ENCODE results near the gene TNFRSF4.
"Not testable (repeated sequence)": the region's sequence is repeated elsewhere in the genome, so short reads cannot be mapped to it uniquely, and the experiment has no call there.

The TNFRSF4 gene

DNA sequence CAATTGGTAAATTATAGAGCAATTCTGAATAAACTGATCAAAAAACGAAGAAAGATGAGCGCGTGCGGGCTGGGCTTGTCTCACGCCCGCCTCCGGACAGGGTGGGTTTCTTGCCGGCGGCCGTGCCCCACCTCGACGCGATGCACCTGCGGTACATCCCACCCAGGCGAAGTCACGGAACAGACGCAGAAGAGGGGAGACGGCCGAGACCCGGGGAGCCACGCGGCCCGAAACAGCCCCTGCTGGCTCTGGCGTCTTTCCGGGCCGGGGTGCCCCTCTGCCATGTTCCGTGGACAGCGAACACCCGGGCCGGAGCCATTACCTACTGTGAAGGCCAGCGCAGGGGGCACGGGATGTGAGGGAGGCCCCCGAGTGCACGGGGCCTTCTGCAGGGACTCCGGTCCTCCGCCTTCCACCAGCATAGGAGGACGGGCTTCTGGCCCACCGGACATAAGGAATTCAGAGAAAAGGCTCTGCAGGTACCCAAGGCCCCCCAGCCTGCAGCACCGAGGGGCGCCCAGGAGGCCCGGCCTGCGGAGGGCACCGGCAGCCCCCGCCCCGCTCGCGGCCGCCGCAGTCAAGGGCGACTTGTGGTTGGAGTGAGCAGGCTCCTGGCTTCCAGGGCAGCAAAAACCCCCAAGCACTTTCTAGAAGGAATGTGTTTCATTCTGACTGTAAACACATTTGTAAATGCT lies 40.2 kb upstream of the TNFRSF4 start:
- H3K4ac ChIP-seq (ENCODE audit: low read depth, low read length): no peak overlapping the region
- H4K8ac ChIP-seq (ENCODE audit: low read depth, low read length): no peak overlapping the region
- no peaks in the 10 kb centered on the region for H3K27me3 ChIP-seq (ENCODE audit: insufficient read depth, low read length, poor library complexity)
- no peaks in the 10 kb centered on the region for H3K79me2 ChIP-seq (ENCODE audit: control insufficient read depth, insufficient read depth, low read length)
- no peak overlapping the region for H2BK120ac ChIP-seq (ENCODE audit: low read depth, low read length)
- no peak overlapping the region for H3K4me2 ChIP-seq (ENCODE audit: low read length)
- no peak overlapping the region for H3K4me3 ChIP-seq (ENCODE audit: low read length)
- DNase-seq: no peak
- no peak overlapping the region for H3K27ac ChIP-seq (ENCODE audit: low read depth, low read length)
- H3K4me1 ChIP-seq (ENCODE audit: control insufficient read depth, low read depth, low read length): no peaks in the 10 kb centered on the region
- H2BK15ac ChIP-seq (replicated peaks; ENCODE audit: low read depth): no peak overlapping the region
- no peak overlapping the region for H4K5ac ChIP-seq (ENCODE audit: low read length)
- no CpG with 5 or more reads among the region's 50 CpGs for WGBS (ENCODE audit: extremely low coverage, insufficient coverage, low lambda C conversion rate)
- no peak overlapping the region for H3K56ac ChIP-seq (ENCODE audit: low read length)
- no peak overlapping the region for H2AK5ac ChIP-seq (ENCODE audit: low read length)
- no peak overlapping the region for H3K9ac ChIP-seq (ENCODE audit: low read length)
- peaks cover 9% of the 10 kb centered on the region for H3K36me3 ChIP-seq (ENCODE audit: control insufficient read depth, insufficient read depth, low read length)
- H3K23ac ChIP-seq (ENCODE audit: low read length): no peak overlapping the region
- H2BK5ac ChIP-seq (ENCODE audit: low read length): no peak overlapping the region
- H3K79me1 ChIP-seq (ENCODE audit: low read length): peaks cover 7% of the 10 kb centered on the region
- no peak overlapping the region for H3K18ac ChIP-seq (ENCODE audit: low read length)

DNA sequence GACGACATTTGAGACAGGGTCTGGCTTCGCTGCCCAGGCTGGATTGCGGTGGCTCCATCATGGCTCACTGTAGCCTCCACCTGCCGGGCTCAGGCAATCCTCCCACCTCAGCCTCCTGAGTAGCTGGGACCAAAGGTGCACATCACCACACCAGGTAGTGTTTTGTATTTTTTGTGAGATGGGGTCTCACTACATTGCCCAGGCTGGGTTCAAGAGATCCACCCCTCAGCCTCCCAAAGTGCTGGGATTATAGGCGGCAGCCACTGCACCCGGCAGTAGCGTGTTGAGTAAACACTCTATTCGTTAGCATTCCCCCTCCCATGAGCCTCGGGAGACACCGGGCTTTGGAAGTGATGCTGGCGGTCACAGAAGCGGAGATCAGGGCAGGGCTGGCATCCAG lies 39.4 kb upstream of the TNFRSF4 start:
- Histone ChIP-seq H3K36me3 (ENCODE audit: control insufficient read depth, insufficient read depth, low read length) (peaks cover 8% of the 10 kb centered on the region), H3K27me3 (ENCODE audit: insufficient read depth, low read length, poor library complexity) (no peaks in the 10 kb centered on the region), H3K79me2 (ENCODE audit: control insufficient read depth, insufficient read depth, low read length) (no peaks in the 10 kb centered on the region), H3K23ac (ENCODE audit: low read length) (no peak overlapping the region), H4K8ac (ENCODE audit: low read depth, low read length) (no peak overlapping the region), H3K4me1 (ENCODE audit: control insufficient read depth, low read depth, low read length) (no peaks in the 10 kb centered on the region), H2AK5ac (ENCODE audit: low read length) (no peak overlapping the region), H2BK120ac (ENCODE audit: low read depth, low read length) (no peak overlapping the region), H3K18ac (ENCODE audit: low read length) (no peak overlapping the region), H3K4me3 (ENCODE audit: low read length) (no peak overlapping the region), H3K4me2 (ENCODE audit: low read length) (no peak overlapping the region), H3K9ac (ENCODE audit: low read length) (no peak overlapping the region), H3K27ac (ENCODE audit: low read depth, low read length) (no peak overlapping the region), H2BK15ac (replicated peaks; ENCODE audit: low read depth) (no peak overlapping the region), H3K56ac (ENCODE audit: low read length) (no peak overlapping the region), H3K4ac (ENCODE audit: low read depth, low read length) (no peak overlapping the region), H4K5ac (ENCODE audit: low read length) (no peak overlapping the region), H2BK5ac (ENCODE audit: low read length) (no peak overlapping the region), H3K79me1 (ENCODE audit: low read length) (peaks cover 4% of the 10 kb centered on the region)
- DNase-seq: no peak
- WGBS (ENCODE audit: extremely low coverage, insufficient coverage, low lambda C conversion rate): no CpG with 5 or more reads among the region's 12 CpGs

DNA sequence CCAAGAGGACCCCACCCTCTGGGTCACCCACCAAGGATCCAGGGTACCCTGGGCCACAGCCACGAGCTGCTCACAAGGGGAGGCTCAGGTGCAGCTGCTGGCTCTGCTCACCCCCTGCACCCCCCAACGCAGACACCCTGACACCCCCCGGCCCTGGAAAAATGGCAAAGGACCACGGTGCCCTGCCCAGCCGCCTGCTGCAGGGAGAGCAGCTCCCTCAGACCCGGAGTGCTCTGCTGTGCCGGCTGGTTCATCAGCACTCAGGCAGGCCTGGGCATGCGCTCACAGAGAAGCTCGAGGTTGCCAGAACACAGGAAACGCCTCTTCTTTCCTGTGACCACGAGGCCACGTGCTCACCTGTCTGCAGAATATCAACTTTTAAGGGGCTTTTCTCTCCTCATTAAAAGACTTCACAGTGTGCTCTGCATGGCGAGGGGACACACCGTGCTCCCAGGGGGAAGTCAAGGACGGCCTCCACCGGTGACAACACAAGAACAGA lies 36.9 kb upstream of the TNFRSF4 start:
- no peak overlapping the region for H3K4me3 ChIP-seq (ENCODE audit: low read length)
- no CpG with 5 or more reads among the region's 16 CpGs for WGBS (ENCODE audit: extremely low coverage, insufficient coverage, low lambda C conversion rate)
- no peak for DNase-seq
- H3K79me1 ChIP-seq (ENCODE audit: low read length): peaks cover 1% of the 10 kb centered on the region
- H3K4me2 ChIP-seq (ENCODE audit: low read length): no peak overlapping the region
- no peaks in the 10 kb centered on the region for H3K27me3 ChIP-seq (ENCODE audit: insufficient read depth, low read length, poor library complexity)
- no peak overlapping the region for H3K4ac ChIP-seq (ENCODE audit: low read depth, low read length)
- no peak overlapping the region for H4K5ac ChIP-seq (ENCODE audit: low read length)
- no peak overlapping the region for H2BK15ac ChIP-seq (replicated peaks; ENCODE audit: low read depth)
- H3K36me3 ChIP-seq (ENCODE audit: control insufficient read depth, insufficient read depth, low read length): peaks cover 8% of the 10 kb centered on the region
- no peak overlapping the region for H3K23ac ChIP-seq (ENCODE audit: low read length)
- no peak overlapping the region for H2AK5ac ChIP-seq (ENCODE audit: low read length)
- no peak overlapping the region for H3K56ac ChIP-seq (ENCODE audit: low read length)
- peak overlapping the region; percentile 63 for H3K27ac ChIP-seq (ENCODE audit: low read depth, low read length)
- no peak overlapping the region for H2BK5ac ChIP-seq (ENCODE audit: low read length)
- H2BK120ac ChIP-seq (ENCODE audit: low read depth, low read length): no peak overlapping the region
- H3K18ac ChIP-seq (ENCODE audit: low read length): no peak overlapping the region
- H3K79me2 ChIP-seq (ENCODE audit: control insufficient read depth, insufficient read depth, low read length): no peaks in the 10 kb centered on the region
- H4K8ac ChIP-seq (ENCODE audit: low read depth, low read length): no peak overlapping the region
- H3K4me1 ChIP-seq (ENCODE audit: control insufficient read depth, low read depth, low read length): no peaks in the 10 kb centered on the region
- H3K9ac ChIP-seq (ENCODE audit: low read length): no peak overlapping the region

DNA sequence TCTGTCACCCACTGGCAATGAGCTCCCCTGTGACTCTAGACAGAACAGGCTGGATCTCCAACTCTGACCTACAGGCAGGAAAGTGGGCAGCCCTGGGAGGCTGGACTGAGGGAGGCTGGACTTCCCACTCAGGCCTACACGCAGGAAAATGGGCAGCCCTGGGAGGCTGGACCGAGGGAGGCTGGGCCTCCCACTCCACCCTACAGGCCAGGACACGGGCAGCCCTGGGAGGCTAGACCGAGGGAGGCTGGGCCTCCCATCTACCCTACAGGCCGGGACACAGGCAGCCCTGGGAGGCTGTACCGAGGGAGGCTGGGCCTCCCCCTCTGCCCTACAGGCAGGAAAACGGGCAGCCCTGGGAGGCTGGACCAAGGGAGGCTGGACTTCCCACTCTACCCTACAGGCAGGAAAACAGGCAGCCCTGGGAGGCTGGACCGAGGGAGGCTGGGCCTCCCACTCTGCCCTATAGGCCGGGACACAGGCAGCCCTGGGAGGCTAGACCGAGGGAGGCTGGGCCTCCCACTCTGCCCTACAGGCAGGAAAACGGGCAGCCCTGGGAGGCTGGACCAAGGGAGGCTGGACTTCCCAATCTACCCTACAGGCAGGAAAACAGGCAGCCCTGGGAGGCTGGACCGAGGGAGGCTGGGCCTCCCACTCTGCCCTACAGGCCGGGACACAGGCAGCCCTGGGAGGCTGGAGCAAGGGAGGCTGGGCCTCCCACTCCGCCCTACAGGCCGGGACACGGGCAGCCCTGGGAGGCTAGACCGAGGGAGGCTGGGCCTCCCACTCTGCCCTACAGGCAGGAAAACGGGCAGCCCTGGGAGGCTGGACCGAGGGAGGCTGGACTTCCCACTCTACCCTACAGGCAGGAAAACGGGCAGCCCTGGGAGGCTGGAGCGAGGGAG lies 34.3 kb upstream of the TNFRSF4 start:
- H4K5ac ChIP-seq (ENCODE audit: low read length); DNase-seq; H2BK15ac ChIP-seq (replicated peaks; ENCODE audit: low read depth); H2AK5ac ChIP-seq (ENCODE audit: low read length); H2BK120ac ChIP-seq (ENCODE audit: low read depth, low read length); H3K18ac ChIP-seq (ENCODE audit: low read length); H4K8ac ChIP-seq (ENCODE audit: low read depth, low read length); H3K79me2 ChIP-seq (ENCODE audit: control insufficient read depth, insufficient read depth, low read length); H3K4me2 ChIP-seq (ENCODE audit: low read length); H2BK5ac ChIP-seq (ENCODE audit: low read length); H3K79me1 ChIP-seq (ENCODE audit: low read length); H3K56ac ChIP-seq (ENCODE audit: low read length); H3K27me3 ChIP-seq (ENCODE audit: insufficient read depth, low read length, poor library complexity); H3K4me3 ChIP-seq (ENCODE audit: low read length); H3K23ac ChIP-seq (ENCODE audit: low read length); H3K4me1 ChIP-seq (ENCODE audit: control insufficient read depth, low read depth, low read length); H3K27ac ChIP-seq (ENCODE audit: low read depth, low read length); H3K9ac ChIP-seq (ENCODE audit: low read length); H3K4ac ChIP-seq (ENCODE audit: low read depth, low read length); H3K36me3 ChIP-seq (ENCODE audit: control insufficient read depth, insufficient read depth, low read length): not testable (repeated sequence)
- no CpG with 5 or more reads among the region's 21 CpGs for WGBS (ENCODE audit: extremely low coverage, insufficient coverage, low lambda C conversion rate)

DNA sequence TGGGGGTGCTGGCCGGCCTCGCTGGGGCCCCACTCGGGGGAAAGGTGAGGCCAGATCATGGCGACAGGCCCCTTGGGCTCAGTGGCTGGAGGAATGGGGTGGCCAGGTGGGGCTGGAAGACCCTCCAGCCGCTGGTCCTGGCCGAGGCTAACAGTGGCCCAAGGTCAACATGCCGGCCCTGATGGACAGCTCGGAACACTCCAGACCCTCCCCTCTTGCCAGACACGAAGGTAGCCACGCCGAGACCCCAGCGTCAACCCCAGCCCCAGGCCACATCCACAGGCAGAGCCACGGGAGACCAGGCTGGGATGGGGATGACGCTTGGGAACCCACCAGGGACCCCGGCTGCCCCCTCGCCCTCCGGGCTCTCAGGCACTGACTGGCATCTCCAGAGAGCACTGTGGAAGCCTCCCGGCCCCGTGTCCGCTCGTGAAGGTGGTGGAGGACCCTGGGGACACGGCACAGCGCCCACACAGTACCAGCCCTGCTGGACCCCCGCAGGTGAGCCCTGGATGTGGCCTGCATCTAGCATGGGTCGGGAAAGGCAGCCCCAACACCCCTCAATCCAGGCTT lies 33.5 kb upstream of the TNFRSF4 start:
- no peak overlapping the region for H3K4me3 ChIP-seq (ENCODE audit: low read length)
- no peak overlapping the region for H2BK120ac ChIP-seq (ENCODE audit: low read depth, low read length)
- H3K79me2 ChIP-seq (ENCODE audit: control insufficient read depth, insufficient read depth, low read length): no peaks in the 10 kb centered on the region
- H3K4ac ChIP-seq (ENCODE audit: low read depth, low read length): no peak overlapping the region
- no peak for DNase-seq
- no peak overlapping the region for H2BK15ac ChIP-seq (replicated peaks; ENCODE audit: low read depth)
- H3K4me1 ChIP-seq (ENCODE audit: control insufficient read depth, low read depth, low read length): no peaks in the 10 kb centered on the region
- no peaks in the 10 kb centered on the region for H3K27me3 ChIP-seq (ENCODE audit: insufficient read depth, low read length, poor library complexity)
- no peaks in the 10 kb centered on the region for H3K36me3 ChIP-seq (ENCODE audit: control insufficient read depth, insufficient read depth, low read length)
- no peak overlapping the region for H3K56ac ChIP-seq (ENCODE audit: low read length)
- no peak overlapping the region for H3K4me2 ChIP-seq (ENCODE audit: low read length)
- H4K8ac ChIP-seq (ENCODE audit: low read depth, low read length): no peak overlapping the region
- no CpG with 5 or more reads among the region's 25 CpGs for WGBS (ENCODE audit: extremely low coverage, insufficient coverage, low lambda C conversion rate)
- H2AK5ac ChIP-seq (ENCODE audit: low read length): no peak overlapping the region
- H3K9ac ChIP-seq (ENCODE audit: low read length): no peak overlapping the region
- no peak overlapping the region for H3K23ac ChIP-seq (ENCODE audit: low read length)
- no peak overlapping the region for H3K18ac ChIP-seq (ENCODE audit: low read length)
- no peak overlapping the region for H2BK5ac ChIP-seq (ENCODE audit: low read length)
- no peaks in the 10 kb centered on the region for H3K79me1 ChIP-seq (ENCODE audit: low read length)
- no peak overlapping the region for H4K5ac ChIP-seq (ENCODE audit: low read length)
- no peak overlapping the region for H3K27ac ChIP-seq (ENCODE audit: low read depth, low read length)
